A549 treated with ZK216348 at 1 μM for 4 hours (cell line): ENCODE data around the gene SMG9. TPM values are rescaled to one million over a fixed set of nuclear protein-coding genes. Genes with fewer than 3 reads are reported as not detected.

Experiments
- total RNA-seq: library from RNA; stranded (reverse); fragments of 200-300 nt; extraction: Qiagen RNA extraction; gene quantifications from 5 replicates; pipeline ENCODE4 v1.2.3, GENCODE V29; 2022; ENCODE audit warnings: low read depth

The SMG9 gene, protein sequence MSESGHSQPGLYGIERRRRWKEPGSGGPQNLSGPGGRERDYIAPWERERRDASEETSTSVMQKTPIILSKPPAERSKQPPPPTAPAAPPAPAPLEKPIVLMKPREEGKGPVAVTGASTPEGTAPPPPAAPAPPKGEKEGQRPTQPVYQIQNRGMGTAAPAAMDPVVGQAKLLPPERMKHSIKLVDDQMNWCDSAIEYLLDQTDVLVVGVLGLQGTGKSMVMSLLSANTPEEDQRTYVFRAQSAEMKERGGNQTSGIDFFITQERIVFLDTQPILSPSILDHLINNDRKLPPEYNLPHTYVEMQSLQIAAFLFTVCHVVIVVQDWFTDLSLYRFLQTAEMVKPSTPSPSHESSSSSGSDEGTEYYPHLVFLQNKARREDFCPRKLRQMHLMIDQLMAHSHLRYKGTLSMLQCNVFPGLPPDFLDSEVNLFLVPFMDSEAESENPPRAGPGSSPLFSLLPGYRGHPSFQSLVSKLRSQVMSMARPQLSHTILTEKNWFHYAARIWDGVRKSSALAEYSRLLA
- total RNA-seq = 47.2 to 77.9 TPM (median 65.8 TPM) in 5 replicates

DNA sequence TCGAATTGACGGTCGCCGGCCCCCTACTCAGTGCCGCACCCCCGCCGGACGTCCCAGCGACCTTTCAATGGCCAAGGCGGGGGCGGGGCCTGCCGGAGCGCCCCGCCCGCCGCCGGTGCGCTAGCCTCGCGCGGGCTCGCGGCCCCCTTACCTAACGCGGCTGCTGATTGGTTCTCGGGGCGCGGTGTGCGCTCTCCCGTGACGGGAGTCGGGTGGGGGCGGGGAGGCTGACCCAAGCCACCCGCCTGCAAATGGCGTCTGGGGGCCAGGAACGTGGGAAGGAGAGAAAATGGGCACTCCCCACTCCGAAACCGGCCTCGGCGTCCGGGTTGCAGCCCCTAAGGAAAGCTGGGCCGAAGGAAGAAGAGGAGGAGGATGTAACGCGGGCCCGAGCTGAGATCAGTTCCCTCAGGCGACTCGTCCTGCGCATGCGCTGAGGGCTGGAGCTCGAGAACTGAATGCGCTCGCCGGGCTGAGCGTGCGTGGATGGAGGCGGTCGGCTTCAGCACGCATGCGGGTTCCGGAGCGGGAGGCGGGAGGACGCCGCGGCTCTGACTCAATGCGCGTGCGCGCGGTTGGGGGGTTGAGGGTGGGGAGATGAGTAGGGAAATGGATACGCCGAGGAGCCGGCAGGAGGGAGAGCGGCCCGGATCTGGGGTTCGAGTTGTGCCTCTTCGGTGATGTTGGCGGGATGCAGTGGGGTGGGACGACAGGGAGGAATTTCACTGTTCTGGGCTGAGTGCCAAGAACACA lies at the start of gene SMG9:
Gene SMG9, minus strand, starts transcription at position 460 of the 753 bp plus-strand sequence. CDS start 4,221 bp downstream, outside the sequence.

DNA sequence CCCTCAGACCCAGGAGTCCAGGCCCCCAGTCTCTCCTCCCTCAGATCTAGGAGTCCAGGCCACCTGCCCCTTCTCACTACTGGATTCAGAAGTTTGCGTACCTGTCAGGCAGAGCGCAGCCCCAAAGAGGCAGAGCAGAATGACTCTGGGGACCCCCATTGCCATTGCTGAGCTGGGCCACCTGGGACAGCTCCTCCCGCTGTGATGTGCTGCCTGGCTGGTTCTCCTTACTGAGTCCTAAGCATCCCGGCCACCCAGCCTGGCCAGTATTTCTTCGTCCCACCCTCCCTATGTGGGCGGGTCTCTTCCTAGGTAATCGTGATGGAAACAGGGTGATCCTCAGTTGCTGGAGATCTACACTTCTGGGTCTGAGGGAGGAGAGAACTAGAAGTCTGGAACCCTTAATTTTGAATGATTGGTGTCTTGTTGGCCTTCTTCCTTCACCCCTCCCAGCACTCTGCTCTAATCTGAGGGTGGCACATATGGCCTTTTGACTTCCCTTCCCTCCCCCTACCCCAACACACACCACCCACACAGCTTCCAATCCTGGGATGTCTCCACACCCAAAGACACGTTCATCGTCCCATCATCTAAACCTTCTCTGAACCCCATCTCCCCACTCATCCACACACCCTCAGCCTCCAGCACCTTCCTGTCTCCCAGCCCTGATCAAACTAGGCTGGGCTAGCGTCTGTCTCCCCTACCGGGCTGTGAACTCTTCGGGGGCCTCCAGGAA lies 47.6 kb upstream of the SMG9 start, which contains the start of gene LYPD5:
Gene LYPD5, minus strand, starts transcription at position 232 of the 736 bp plus-strand sequence. Its CDS starts 67 bp downstream, at position 165.

DNA sequence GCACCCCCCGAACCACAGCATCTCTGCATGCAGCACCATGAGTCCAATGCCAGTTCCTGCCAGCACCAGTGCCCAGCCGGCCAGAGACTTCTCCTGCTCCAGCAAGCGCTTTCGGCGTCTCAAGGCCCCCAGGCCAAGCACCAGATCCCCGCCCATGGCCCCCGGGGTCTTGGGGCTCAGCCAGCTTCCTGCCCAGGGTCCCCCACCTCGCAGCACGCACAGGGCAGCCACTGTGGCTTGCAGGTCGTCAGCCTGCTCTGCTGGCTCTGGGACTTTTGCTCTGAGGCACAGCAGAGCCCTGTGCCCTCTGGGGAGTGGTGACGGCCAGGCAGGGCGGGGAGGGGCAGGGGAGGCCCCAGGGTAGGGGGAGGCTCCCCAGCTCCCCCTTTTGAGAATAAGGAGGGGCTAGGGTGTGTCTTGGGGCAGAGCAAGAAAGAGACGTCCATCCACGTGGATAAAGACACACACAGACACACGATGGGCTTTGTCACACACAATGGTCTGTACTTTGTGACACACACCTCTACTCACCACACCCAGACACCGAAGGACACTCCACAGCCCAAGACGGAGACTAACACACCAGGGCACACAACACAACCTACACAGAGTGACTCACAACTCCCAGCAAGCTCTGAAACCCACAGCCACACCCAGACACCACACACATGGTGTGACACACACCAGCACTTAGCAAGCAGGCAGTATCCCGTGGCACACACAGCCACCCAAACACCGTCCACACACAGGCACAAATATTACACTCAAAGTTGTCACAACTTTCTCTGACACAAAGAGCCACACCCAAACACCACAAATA lies 26.2 kb upstream of the SMG9 start, which contains the start of gene KCNN4:
Gene KCNN4, minus strand, starts transcription at position 268 of the 820 bp plus-strand sequence. Its CDS starts 112 bp downstream, at position 156.

DNA sequence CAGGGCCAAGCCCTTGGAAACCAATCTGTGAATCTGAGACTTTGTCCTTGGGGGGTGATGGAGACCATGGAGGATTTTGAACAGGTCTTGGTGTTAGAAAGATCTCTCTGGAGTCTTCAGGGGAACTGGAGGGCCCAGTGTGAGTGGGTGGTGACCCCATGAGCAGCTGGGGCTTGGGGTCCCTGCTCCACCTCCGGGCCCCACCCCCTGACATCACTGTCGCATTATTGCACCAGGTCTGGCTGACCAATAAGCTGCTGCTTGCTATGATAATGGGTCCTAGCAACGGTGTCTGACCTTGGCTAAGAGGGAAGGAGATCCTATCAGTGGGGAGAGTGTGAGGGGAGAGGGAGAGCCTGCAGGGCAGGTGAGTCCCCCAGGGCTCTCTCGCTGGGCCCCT lies 39.0 kb downstream of the SMG9 start, which contains the start of gene IRGC:
Gene IRGC, plus strand, starts transcription at position 301 of the 400 bp plus-strand sequence. CDS start 2,483 bp downstream, outside the sequence.

Other genes with a start within 250 kb of the SMG9 start
- 39.1 to 54.4 TPM (median 49.1 TPM) in 5 replicates for gene ETHE1, start 227.8 kb downstream of the SMG9 start, total RNA-seq
- gene ZNF575, start 221.8 kb downstream of the SMG9 start, total RNA-seq = 1.0 to 3.4 TPM (median 2.4 TPM) in 5 replicates
- gene XRCC1, start 179.4 kb downstream of the SMG9 start, total RNA-seq = 27.1 to 32.0 TPM (median 28.8 TPM) in 5 replicates
- 0.18 to 0.40 TPM (median 0.32 TPM) in 4 of 5 replicates, not detected in the other for gene PINLYP, start 179.2 kb downstream of the SMG9 start, total RNA-seq
- gene IRGQ, start 158.8 kb downstream of the SMG9 start, total RNA-seq = 5.0 to 7.1 TPM (median 5.2 TPM) in 5 replicates
- 12.5 to 21.0 TPM (median 19.4 TPM) in 5 replicates for gene ZNF576, start 158.4 kb downstream of the SMG9 start, total RNA-seq
- gene SRRM5, start 142.9 kb downstream of the SMG9 start, total RNA-seq = 0.93 to 1.4 TPM (median 0.98 TPM) in 5 replicates
- 36.6 to 68.4 TPM (median 61.1 TPM) in 5 replicates for gene ZNF428, start 135.3 kb downstream of the SMG9 start, total RNA-seq
- gene CADM4, start 115.1 kb downstream of the SMG9 start, total RNA-seq = 5.0 to 10.7 TPM (median 9.0 TPM) in 5 replicates
- gene PLAUR, start 84.8 kb downstream of the SMG9 start, total RNA-seq = 62.1 to 88.0 TPM (median 78.0 TPM) in 5 replicates
- not detected in 5 replicates for gene IRGC, start 38.9 kb downstream of the SMG9 start, total RNA-seq
- gene KCNN4, start 26.0 kb upstream of the SMG9 start, total RNA-seq = 37.9 to 63.2 TPM (median 55.9 TPM) in 5 replicates
- gene LYPD5, start 47.5 kb upstream of the SMG9 start, total RNA-seq = 0.09 to 0.50 TPM (median 0.38 TPM) in 5 replicates
- gene ZNF283, start 72.4 kb upstream of the SMG9 start, total RNA-seq = 3.9 to 5.1 TPM (median 5.0 TPM) in 5 replicates
- 0.14 to 0.50 TPM (median 0.21 TPM) in 5 replicates for gene ZNF404, start 129.0 kb upstream of the SMG9 start, total RNA-seq
- 9.1 to 12.6 TPM (median 10.9 TPM) in 5 replicates for gene ZNF45, start 180.3 kb upstream of the SMG9 start, total RNA-seq
- gene ZNF221, start 196.3 kb upstream of the SMG9 start, total RNA-seq = 0.31 to 1.1 TPM (median 0.65 TPM) in 5 replicates
- gene ZNF155, start 229.2 kb upstream of the SMG9 start, total RNA-seq = 2.7 to 3.4 TPM (median 3.1 TPM) in 5 replicates
- gene ZNF230, start 248.0 kb upstream of the SMG9 start, total RNA-seq = 2.2 to 3.2 TPM (median 2.8 TPM) in 5 replicates